OCI-LY7 (cell line): ENCODE data around the gene MAP4K5.

Experiments used
- CTCF ChIP-seq: fragments of 200-600 bp; sonication (generic); conservative IDR thresholded peaks from 2 replicates; pipeline ENCODE4 v1.5.1; 2014; ENCODE audit warnings: mild to moderate bottlenecking, antibody characterized with exemption, low read length, moderate library complexity, mixed read lengths
- EZH2phosphoT487 ChIP-seq: fragments of 200-600 bp; sonication (generic); IDR thresholded peaks from 2 replicates; pipeline ENCODE4 v1.6.1; 2018; ENCODE audit warnings: low read depth, borderline replicate concordance, mild to moderate bottlenecking, mixed run types, antibody characterized with exemption, low read length, moderate library complexity, mixed read lengths

- TF ChIP-seq CTCF (no peak), EZH2phosphoT487 (no peak)
These were observed 137.7 kb downstream of the MAP4K5 start for GRCh38 chr14:50394713-50395112.
